GM21619 (cell line): ENCODE measurements around the gene ANKRD17.

Source experiments
- ATAC-seq: cut with Tn5 transposase; IDR thresholded peaks from one replicate; pipeline ENCODE4 v1.9.1; 2021; ENCODE audit not compliant: unreplicated experiment

ANKRD17 gene

DNA sequence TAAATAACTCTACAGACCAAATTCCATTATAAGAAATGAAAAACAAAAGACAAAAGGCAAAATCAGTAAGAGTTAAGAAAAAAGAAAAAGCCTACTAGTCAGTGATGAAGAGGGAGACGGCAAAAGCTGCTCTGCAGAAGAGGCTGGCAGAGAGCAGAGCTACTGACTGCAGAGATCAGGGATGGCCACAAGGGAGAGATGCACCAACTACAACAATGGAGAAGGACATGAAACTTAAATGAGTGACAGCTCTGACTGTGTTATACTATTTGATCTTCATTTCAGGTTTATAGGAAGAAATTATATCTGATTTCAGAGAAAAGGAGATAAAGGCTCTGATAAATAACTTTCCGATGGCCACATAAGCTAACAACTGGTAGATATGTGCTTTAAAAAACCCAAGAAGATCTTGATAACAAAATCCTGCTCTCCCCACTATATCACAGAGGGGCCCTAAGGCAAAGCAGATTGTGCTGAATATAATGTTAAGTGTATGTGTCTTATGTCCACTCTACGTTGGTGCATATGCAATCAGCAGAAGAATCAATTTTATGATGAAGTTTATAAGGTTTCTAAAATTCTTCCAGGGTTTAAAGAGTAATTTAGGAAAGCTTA is 130.7 kb downstream of the ANKRD17 start:
- ATAC-seq: no peak

DNA sequence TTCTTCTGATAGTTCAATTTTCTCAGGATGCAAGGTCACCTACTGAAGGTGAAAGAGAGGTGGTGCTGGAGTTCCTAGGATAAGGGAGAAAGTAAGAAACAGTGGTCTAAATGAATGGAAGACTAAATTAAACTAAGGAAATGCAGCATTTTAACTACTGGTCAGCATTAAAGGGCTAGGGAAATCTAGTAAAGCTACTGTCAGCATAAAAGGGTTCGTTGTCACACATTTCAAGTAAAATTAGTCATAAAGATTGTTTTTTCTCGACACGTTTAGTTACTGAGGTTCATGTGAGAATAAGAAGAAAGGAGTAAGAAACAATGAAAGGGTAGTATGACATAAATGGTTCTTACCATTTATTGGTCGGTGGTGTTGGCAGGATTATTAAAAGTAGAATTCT is 149.1 kb downstream of the ANKRD17 start:
- no peak for ATAC-seq

GRCh38 chr4:73104695-73105094 is 153.9 kb downstream of the ANKRD17 start:
- no peak for ATAC-seq

DNA sequence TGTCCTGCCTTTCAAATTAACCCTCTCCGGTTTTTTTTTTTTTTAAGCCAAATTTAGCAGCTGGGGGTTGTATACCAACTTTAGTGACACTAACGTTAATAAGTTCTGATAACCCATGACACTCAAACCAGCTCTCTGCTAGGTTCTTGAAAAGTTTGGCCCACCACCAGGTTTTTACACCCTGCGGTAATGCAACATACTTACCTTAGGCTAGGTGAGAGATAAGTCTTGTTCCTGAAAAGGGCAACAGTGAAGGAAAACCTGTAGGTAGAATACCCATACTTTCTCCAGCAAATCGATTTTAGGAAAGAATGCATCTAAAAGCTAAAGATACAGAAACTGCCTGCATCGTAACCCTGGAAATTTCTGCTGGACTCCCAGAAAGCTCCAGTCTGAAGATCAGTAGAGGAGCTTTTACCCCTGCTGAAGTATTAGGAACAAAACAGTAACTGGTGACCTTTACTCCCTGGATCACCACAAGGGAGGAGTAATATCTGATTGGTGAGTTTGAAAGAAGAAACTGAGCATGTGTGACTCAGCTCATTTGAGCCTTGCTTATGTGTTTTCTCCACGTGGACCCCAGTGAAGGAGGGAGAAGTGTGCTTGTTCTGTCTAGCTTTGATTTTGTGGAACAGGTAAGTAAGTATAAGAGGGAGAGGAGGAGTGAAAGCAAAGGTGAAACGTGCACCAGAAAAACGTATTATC is 154.6 kb downstream of the ANKRD17 start:
- ATAC-seq: no peak

GRCh38 chr4:73099143-73099542 is 159.5 kb downstream of the ANKRD17 start:
- ATAC-seq: no peak

- no peak for ATAC-seq
These were observed 159.9 kb downstream of the ANKRD17 start for GRCh38 chr4:73098713-73099112.

DNA sequence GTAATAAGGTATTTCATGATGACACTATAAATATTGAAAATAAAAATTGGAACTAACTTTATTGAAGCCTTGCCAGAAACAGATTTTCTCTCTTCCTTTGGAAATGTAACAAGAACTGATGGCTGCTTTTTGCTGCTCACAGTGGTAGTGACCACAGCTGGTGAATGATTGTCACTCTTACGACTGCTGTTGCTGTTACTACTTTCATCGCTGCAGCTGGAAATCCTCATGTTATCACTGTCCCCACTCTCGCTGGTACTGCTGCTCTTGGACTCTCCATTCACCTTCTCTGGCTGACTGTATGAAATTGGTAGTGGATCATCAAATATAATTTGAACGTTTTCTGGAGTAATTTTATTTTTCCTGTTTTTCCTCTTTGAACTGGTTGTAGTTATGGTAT is 160.6 kb downstream of the ANKRD17 start:
- ATAC-seq: no peak

GRCh38 chr4:73092868-73093267 is 165.7 kb downstream of the ANKRD17 start:
- ATAC-seq: no peak

DNA sequence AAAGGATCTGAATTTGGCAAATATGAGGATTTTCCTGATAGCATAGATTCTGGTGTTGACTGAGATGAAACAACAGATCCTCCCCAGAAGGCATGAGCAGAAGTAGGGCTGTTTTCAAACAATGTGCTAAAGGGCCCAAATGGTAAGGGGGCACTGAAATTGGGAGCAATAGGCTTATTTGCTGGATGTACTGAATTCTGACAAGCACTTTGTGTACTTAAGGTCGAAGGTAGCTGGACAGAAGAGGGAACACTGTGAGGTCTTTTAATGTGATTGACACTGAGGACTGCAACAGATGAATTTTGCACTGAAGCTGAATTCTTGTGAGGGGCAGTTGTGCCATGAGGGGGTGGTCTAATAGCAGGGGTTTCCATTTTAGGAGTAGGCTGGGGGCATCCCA is 167.9 kb downstream of the ANKRD17 start:
- ATAC-seq: no peak

GRCh38 chr4:73087871-73088270 is 170.7 kb downstream of the ANKRD17 start:
- ATAC-seq: no peak

GRCh38 chr4:73086095-73086868 is 172.3 kb downstream of the ANKRD17 start:
- no peak for ATAC-seq

DNA sequence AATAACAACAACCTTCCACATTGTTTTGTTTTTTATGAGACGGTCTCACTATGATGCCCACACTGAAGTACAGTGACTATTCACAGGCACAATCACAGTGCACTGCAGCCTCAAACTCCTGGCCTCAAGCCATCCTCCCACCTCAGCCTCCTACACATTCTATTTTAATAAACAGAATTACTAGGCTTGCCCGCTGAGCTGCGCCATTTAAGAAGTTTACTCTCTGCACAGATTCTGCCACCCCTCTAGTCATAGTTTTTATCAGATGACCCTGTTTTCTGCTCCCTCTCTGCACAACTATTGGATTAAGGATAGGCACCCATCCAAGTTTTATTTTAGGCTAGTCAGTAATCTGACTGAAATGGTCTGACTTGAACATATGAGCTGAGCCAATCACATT is 177.8 kb downstream of the ANKRD17 start:
- no peak for ATAC-seq

GRCh38 chr4:73075832-73076231 is 182.8 kb downstream of the ANKRD17 start:
- no peak for ATAC-seq

DNA sequence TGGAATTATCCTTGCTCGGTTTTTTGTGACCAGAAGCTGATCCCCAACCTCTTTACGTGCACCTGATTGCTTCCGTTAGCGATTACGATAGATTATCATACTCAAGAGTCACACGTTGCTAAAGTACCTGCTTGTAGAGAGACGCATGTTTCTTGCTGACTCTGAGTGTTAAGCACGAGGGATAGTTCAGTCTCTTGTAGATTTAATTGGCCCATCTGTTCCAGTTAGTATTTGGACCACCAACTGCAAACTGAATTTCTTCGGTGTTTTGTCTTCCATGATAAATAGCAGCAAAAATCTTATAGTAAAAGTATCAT is 188.6 kb downstream of the ANKRD17 start:
- peak; percentile 12 for ATAC-seq

GRCh38 chr4:73069338-73070073 is 189.1 kb downstream of the ANKRD17 start, which contains the start of gene COX18:
Gene COX18 (minus strand): TSS chr4:73069716. CDS start chr4:73069649, 67 bp downstream.
- ATAC-seq: peak; percentile 83

DNA sequence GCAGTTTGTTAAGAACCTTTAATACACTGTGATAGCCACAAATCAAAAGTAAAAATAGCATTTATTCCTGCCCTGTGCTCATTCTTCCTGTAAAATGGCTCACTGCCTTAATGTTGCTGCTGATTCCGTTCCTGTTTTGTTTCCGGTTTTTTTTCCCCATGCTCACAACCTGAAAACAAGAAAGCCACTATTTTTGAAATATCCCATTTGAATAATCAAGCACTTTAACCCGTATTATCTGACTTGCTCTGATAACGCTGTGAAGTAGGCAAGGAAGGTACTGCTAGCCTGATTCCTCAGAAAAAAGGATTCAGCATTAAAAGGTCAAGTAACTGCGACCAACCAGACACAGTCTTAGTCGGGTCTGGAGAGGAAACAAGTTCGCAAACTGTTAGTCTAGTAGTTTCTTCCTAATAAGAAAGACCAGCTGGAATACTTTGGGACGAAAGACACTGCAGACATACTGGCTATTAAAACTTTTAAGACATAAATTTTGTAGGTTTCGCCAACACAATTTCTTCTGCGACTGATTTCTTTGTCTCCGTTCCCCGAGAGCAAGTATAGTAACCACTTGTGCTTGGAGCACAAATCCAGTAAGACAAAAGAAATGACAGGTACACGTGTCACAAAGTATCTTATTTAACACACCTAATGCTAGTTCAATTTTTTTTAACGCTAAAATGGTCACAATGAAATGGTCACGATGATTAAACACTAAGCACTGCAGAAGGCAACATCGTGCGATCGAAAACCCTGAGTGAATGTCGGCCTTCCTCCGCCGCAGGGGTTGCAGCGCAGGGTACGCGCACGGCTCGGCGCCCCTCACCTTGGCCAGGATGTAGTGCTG is 189.9 kb downstream of the ANKRD17 start:
- peak; percentile 0 for ATAC-seq

- no peak for ATAC-seq
These were observed 190.6 kb downstream of the ANKRD17 start for GRCh38 chr4:73067971-73068394.

DNA sequence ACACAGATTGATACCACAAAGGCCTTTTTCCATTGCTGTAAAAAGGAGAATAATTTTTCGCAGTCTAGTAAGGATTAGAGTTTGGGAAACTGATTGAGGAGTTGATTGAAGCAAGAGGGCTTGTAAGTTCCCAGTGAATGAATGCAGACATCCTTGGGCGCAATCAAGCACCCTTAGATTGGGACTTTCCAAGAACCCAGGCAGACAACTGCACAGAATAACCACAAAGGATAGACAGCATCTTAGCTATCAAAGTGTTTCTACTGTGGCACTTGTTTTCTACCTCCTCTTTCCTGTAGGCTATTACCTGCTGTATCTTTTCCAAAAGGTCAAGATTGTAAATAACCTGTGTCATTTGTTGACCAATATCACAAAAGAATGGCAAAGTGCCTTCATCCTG is 191.7 kb downstream of the ANKRD17 start:
- ATAC-seq: no peak

DNA sequence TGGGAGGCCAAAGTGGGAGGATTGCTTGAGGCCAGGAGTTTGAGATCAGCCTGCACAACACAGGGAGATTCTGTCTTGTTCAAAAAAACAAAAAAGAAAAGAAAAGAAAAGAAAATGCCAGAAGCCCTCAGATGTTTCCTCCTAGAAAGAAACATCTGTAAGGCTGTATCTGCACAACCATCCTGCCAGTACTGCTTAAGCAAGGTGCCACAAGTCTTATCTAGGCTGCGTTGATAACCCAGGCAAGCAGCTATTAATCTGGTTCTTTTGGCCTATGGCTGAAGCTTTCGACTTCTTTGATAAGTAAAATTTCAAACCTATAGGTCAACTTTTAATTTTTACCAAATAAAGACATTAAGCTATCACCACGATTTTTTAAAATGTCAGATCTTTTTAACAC is 192.2 kb downstream of the ANKRD17 start:
- no peak for ATAC-seq

- ATAC-seq: no peak
These were observed 194.1 kb downstream of the ANKRD17 start for GRCh38 chr4:73064536-73064935.
